ENCODE measurements around the gene FUT3.

The FUT3 gene

DNA sequence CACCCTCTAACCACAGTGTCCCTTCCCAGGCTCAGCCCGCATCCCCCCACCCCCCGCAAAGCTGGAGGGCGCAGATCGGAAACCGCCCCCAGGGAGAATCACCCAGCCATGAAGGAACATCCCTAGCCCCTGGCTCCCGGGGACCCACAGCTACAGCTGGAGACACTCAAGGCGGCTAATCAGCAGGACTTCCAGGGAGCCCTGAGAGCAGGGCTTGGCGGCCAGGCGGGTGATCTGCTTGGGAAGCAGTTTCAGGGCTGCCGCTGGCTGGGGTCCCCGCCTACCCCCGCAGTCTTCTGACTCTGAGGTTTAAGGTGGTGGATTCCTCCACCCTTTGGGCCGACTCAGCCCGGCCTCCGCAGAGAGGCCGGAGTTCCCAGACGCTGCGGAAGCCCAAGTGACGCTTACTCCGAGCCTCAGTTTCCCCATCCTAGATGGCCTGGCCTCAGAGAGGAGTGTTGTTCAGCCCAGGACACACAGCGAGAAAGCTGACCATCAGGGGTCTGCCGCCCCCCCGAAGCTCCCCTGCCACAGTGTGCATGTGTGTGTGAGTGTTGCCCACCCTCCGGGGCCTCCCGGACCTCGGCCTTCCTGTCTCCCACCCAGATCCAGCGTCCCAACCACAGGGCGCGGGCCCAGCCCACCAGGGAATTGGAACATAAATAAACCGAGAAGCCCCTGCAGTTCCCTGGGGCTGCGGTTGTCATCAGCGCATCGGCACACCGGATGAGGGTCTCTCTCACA, 21.5 kb downstream of the FUT3 start:
- DNase-seq: no peak
- in situ Hi-C loops (cut with MboI; ENCODE audit: low pct_unique_long_range_greater_than_20kb, low sequenced_read_pairs): no loop called here

DNA sequence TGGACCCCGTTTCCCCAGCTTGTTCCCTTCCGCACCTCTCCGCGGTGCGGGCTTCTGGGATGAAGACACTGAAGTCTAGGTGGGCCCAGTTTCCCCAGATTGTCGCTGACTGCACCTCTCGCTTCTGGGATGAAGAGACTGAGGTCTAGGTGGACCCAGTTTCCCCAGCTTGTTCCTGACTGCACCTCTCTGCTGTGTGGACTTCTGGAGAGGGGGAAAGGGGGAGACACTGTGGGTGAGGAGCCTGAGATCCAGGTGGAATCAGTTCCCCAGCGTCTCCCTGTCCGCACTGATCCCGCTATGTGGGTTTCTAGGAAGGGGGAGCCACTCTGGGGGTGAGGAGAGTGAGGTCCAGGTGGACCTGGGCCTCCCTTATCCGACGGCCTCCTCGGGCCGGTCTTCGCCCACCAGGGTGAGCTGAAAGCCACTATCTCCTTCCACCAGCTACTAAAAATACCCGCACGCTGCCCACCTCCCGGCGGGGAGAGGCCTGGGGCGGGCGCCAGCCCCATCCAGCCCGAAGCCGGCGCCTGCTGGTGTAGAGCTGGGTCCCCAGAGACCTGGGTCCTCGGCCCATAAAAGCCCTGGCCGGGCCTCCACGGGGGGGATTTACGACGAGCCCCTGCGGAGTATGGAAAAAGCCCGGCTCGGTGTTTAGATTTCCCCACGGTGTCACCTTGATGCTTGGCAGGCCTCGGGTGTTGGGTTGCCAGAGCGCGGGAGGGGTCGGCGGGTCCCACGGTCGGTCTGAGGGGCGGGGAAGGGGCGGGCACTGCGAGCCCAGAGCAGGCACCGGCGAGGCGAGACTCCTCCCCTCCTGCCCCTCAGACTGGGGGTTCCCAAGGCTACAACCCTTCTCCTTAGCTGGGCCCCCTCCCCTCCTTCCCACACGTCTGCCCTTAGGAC, 22.3 kb downstream of the FUT3 start:
- in situ Hi-C loops (cut with MboI; ENCODE audit: low pct_unique_long_range_greater_than_20kb, low sequenced_read_pairs): no loop called here
- no peak for DNase-seq

DNA sequence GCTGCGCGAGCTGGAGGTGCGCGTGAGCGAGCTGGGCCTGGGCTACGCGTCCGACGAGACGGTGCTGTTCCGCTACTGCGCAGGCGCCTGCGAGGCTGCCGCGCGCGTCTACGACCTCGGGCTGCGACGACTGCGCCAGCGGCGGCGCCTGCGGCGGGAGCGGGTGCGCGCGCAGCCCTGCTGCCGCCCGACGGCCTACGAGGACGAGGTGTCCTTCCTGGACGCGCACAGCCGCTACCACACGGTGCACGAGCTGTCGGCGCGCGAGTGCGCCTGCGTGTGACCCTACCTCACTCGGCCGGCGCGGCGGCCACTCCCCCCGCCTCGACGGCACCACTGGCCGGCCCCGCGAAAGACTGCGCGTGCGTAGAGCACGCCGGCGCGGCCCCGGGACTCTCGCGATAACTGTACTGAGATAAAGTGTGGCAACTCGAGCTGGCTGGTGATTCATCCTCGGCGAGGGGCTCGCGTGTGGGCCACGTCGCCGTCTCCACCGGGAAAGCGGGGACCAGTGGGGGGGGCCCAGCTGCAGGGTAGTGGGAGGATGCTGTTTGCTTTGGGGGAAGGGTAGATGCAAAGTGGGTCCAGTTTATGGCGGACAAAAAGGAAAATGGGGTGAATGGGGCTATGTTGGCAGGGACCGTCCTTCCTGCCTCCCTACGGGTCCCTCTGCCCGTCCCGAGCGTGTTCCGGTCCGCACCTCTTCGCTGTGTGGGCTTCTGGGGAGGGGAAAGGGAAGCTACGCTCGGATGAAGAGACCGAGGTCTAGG, 23.2 kb downstream of the FUT3 start:
- in situ Hi-C loops (cut with MboI; ENCODE audit: low pct_unique_long_range_greater_than_20kb, low sequenced_read_pairs): no loop called here
- DNase-seq: no peak

DNA sequence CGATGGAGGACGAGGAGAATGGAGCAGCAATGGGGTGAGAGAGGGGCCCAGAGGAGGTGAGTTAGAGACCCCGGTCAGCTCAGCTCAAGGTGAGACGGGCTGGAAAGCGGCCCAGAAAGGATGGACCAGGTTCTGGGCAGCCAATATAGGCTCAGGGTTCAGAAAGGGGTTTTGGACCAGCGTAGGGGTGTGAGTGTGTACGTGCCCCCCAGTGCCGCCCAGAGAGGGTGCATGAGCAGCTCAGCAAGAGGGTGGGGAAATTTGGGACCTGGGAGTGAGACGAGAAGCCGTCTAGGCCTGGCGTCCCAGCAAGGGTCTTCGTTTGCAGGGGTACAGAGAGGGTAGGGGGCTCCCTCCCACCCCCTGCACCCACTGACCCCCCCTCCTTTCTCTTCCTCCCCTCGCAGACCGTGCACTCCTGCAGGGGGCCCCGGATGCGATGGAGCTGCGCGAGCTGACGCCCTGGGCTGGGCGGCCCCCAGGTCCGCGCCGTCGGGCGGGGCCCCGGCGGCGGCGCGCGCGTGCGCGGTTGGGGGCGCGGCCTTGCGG, 23.8 kb downstream of the FUT3 start:
- in situ Hi-C loops (cut with MboI; ENCODE audit: low pct_unique_long_range_greater_than_20kb, low sequenced_read_pairs): no loop called here
- no peak for DNase-seq

DNA sequence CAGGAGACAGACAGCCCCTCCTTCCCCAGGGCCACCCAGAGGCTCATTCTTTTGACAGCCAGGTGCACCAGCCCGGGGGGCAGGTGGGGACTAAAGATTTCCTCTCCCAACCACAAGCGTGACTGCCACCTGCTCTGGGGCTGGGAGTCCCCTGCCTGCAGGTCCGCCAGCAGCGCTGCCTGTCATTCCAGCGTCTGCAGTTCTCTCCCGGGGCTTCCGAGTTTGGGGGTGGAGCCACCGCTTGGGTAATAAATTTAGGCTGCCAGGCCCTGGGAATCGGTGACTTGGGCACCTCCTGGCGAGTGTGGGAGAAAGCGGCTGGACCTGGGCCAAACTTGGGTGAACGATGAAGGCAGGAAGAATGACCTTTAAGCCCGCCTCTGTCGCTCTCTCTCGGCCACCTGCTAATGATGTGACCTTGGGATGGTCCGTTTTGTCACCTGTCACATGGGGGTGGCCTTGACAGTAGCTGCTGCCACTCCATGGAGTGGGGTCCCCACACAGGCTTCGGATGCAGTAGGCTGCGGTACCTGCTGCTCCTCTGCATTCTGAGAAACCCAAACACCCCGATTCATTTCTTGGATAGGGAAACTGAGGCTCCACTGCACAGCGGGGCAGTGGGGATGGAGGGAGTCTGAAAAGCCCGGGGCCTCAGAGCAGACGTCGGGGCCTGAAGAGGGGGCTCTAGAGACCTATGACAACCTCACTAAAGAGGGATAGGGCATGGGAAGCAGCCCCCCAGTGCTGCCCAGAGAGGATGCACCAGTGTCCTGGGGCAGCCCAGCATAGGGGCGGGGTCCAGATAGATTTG, 24.5 kb downstream of the FUT3 start:
- in situ Hi-C loops (cut with MboI; ENCODE audit: low pct_unique_long_range_greater_than_20kb, low sequenced_read_pairs): no loop called here
- DNase-seq: peak; percentile 56

DNA sequence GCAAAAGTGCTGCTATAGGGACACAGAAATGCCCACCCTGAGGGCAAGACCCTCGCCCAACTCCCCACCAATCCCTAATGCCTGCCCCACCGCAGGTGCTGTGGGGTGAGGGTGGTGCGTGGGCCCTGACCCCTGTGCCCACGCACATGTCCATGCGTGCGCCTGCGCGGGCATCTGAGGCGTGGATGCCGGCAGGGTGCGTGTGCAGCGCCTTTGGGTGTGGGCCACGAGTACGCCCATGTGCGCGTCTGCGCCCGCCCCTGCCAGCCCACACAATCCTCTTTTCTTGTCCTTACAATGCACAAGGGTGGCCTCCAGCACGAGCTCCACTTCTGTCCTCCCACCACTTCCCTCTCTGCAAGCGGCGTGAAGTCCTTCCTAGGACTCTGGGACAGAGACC, 26.1 kb downstream of the FUT3 start:
- DNase-seq: no peak
- in situ Hi-C loops (cut with MboI; ENCODE audit: low pct_unique_long_range_greater_than_20kb, low sequenced_read_pairs): no loop called here

DNA sequence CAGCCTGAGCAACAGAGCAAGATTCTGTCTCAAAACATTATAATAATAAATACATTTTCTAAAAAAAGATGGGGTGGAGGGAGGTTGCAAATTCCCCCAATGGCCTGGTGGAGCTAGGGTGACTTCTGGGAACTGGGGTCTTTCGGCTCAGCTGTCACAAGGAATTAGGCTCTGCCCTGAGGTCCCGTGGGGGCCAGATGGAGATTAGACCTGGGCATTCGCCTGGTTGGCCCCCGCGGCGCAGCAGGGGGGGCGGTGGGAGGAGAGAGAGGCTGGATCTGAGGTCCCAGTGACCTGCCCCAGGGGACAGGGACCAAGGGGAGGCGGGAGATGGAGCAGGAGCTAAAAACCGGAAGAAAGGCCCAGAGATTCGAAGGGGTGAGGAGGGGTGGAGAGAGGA, 26.5 kb downstream of the FUT3 start:
- no peak for DNase-seq
- in situ Hi-C loops (cut with MboI; ENCODE audit: low pct_unique_long_range_greater_than_20kb, low sequenced_read_pairs): no loop called here

DNA sequence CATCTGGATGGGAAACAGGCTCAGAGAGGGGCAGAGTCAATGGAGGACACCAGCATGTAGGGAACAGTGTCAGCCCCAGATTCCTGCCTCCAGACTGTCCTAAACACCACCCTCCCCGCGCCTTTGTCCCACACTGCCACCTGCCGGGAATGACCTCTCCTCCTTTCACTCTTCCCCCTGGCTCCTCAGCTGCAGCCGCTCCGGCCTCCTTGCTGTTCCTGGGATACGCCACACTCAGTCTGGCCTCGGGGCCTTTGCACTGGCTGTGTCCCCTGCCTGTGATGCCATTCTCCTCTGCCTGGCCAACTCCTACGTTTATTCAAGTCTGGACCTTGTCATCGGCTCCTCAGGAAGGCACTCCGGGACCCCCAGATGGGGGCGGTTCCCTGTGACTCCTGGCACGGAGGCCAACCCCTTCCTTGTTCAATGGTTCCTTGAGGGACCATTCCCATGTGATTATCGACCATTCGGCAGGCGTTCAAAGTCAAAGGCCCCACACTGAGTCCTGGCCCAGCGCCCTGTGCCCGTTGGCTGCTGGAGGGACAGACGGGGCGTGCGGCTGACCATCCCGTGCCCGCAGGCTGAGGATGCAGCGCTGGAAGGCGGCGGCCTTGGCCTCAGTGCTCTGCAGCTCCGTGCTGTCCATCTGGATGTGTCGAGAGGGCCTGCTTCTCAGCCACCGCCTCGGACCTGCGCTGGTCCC, 27.5 kb downstream of the FUT3 start:
- no peak for DNase-seq
- in situ Hi-C loops (cut with MboI; ENCODE audit: low pct_unique_long_range_greater_than_20kb, low sequenced_read_pairs): no loop called here

DNA sequence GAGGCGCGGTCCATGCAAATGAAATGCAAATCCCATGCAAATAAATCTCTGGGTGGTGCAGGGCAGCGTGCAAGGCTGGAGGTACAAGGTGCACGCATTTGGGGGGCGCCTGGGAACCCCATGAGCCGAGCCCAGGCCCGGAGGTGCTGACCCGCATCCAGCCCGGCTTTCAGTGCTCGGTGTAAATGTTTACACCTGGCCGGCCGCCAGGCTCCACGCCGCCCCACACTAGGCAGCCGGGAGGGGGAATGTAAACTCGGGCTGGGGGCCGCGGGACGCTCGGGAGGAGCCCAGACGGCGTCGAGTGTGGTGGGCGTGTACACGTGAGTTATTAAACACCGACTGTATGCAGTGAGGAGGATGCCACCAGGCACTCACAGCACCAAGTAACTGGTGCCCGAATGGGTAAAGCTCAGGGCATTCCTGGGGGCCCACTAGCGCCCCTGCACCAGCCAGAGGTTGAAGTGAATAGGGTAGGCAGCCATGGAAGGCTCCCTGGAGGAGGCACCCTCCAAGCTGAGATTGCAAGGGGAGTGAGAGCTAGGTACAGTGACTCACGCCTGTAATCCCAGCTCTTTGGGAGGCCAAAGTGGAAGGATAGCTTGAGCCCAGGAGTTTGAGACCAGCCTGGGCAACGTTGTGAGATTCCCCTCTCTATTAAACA, 28.9 kb downstream of the FUT3 start:
- in situ Hi-C loops (cut with MboI; ENCODE audit: low pct_unique_long_range_greater_than_20kb, low sequenced_read_pairs): no loop called here
- no peak for DNase-seq

DNA sequence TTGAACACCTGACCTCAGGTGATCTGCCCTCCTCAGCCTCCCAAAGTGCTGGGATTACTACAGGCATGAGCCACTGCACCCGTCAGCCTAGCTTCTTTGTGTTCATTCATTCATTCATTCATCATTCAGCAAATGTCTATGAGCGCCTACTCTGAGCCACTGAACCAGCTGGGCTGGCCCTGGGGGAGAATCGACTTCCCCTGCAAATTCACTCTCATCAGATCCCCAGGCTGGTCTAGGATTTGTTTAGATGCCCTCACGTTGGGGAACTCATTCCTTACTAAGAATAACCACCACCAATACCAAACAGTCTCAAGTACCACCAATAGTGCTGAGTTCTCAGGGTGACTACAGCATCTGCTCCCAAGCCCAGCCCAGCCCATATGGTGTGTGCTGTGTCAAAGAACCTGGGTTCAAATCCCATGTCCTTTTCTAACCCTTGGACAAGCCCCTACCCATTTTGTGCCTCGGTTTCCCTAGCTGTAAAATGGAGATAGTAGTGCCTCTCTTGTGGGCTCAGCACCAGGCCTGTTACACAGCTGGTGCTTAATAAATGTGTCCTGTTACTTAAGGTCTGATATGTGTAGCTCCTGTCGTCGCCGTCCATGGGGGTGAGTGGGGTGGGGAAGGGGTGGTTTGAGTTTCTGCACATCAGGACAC, 29.6 kb downstream of the FUT3 start:
- no peak for DNase-seq
- in situ Hi-C loops (cut with MboI; ENCODE audit: low pct_unique_long_range_greater_than_20kb, low sequenced_read_pairs): no loop called here

DNA sequence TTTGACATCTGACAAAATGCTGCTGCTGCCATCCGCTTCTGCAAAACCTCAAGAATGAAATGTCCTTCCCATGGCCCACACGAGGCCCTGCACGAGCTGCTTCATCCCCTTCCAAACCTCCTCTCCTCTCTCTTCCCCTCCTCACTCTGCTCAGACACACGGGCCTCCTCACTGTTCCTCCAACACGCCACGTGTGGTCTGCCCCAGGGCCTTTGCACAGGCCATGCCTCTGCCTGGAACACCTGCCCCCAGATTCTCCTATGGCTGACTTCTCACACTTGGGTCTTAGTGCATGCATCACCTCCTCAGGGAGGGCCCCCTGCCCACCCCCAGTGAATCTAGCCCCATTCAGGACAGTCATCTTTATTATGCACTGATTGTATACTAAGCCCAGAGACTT, 30.5 kb downstream of the FUT3 start:
- in situ Hi-C loops (cut with MboI; ENCODE audit: low pct_unique_long_range_greater_than_20kb, low sequenced_read_pairs): no loop called here
- DNase-seq: no peak

DNA sequence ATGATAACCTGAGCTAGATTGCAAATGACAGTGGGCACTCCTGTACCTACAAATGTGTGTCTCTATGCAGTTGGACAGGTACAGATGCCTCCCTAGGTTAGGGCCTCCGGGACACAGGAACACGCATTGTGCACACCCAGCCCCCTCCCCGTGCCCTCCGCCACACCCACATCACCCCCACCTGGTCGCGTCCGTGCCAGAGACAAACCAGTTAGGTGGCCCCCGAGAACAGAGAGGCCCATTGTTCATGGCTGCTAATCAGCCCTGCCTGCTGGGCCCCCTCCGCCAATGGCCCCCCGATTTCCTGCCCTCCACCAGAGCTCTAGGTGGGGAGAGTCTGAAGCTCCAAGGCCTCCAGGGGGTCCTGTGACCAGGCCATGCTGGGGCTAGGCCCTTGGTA, 32.7 kb downstream of the FUT3 start:
- in situ Hi-C loops (cut with MboI; ENCODE audit: low pct_unique_long_range_greater_than_20kb, low sequenced_read_pairs): no loop called here
- no peak for DNase-seq

DNA sequence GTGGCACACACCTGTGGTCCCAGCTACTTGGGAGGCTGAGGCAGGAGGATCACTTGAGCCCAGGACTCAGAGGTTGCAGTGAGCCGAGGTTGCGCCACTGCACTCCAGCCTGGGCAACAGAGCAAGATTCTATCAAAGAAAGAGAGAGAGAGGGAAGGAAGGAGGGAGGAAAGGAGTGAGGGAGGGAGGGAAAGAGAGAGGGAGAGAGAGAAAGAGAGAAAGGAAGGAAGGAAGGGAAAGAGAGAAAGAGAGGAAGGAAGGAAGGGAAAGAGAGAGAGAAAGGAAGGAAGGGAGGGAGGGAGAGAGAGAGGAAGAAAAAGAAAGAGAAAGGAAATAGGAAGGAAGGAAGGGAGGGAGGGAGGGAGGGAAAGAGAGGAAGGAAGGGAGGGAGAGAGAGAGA, 34.0 kb downstream of the FUT3 start:
- DNase-seq: no peak
- in situ Hi-C loops (cut with MboI; ENCODE audit: low pct_unique_long_range_greater_than_20kb, low sequenced_read_pairs): no loop called here

DNA sequence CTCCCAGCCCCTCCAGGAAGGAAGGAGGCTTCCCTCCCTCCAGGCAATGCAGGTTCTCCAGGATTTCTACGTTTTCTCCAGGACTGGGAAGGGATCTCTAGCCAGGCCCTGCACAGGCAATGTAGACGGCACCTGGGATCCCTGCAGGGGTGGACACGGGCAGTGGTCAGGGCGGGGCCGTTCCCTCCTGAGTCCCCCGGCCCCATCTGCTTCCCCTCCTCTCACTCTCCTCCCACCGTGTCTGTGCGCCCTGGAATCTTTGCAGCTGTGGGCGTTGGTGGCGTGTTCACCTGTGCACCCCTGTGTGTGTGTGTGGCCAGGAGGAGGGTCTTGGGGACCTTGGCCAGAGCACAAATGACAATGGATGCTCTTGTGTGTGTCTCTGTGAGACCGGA, 36.4 kb downstream of the FUT3 start:
- in situ Hi-C loops (cut with MboI; ENCODE audit: low pct_unique_long_range_greater_than_20kb, low sequenced_read_pairs): no loop called here
- no peak for DNase-seq

DNA sequence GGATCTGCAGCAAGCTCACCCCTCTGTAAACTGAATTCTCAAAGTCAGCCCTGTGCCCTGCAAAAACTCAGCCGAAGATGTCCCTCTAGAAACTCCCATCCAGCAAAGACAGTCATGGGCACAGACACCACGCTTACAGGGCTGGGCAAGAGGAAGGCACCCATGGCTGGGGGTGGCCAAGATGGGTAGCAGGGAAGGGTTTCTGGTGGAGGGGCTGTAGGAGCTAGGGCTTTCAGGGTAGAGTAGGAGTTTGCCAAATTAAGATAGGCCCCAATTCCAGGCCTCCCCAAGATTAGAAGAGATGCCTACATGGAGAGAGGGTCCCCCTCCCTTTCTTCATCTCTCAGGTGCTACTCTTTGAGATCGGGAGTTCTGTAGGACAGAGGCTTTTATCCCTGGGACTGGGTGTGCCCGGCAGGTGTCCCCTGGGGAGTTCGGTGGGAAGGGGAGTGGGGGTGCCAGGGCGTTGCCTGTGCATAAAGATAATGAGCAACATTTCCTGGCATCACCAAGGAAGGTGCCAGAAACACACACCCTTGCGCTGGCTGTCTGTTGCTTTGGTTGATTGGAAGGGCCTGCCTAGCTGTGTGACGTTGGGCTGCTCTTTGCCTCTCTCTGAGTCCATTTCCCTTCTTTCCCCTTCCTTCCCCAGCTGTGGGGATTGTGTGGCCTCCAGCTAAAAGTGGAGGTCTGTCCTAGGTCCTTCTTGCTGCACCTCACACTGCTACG, 37.0 kb downstream of the FUT3 start:
- DNase-seq: no peak
- in situ Hi-C loops (cut with MboI; ENCODE audit: low pct_unique_long_range_greater_than_20kb, low sequenced_read_pairs): no loop called here

DNA sequence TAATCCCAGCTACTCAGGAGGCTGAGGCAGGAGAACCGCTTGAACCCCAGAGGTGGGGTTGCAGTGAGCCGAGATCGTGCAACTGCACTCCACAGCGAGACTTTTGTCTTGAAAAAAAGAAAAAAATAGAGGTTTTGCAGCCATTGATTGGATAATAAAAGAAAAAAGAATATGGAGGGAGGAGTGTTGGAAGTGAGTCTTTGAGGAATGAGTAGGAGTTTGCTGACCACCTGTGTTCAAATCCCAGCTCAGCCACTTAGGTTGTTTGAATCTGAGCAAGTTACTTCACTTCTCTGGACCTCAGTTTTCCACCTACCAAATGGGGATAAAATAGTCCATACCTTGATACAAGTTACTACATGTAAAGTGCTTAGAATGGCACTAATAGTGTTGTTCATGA, 40.1 kb downstream of the FUT3 start:
- in situ Hi-C loops (cut with MboI; ENCODE audit: low pct_unique_long_range_greater_than_20kb, low sequenced_read_pairs): no loop called here
- DNase-seq: no peak

DNA sequence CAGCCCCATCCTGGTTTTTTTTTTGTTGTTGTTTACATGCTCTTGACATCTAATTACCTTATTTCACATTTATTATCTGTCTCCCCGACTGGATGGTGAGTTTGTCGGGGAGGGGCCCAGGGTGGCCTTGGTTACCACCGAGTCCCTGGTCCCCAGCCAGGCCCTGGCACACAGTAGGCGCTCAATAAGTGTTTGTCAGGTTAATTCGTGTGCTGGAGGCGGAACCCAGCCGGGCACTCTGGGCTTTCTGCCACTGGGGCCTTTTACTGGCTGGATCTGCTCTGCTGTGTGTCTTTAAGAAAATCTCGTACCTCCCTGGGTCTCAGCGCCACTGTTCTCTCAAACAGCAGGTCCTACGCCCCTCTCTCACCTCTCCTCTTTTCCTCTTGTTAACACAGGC, 41.8 kb downstream of the FUT3 start:
- no peak for DNase-seq
- in situ Hi-C loops (cut with MboI; ENCODE audit: low pct_unique_long_range_greater_than_20kb, low sequenced_read_pairs): loop anchor here (10.0 kb wide), 1 partner anchor 85 kb away; no protein-coding TSS in a partner anchor
